HG03060 (cell line): ENCODE results near the gene DGCR2.
"Not testable (repeated sequence)": the region's sequence is repeated elsewhere in the genome, so short reads cannot be mapped to it uniquely, and the experiment has no call there.

Experiments
- ATAC-seq: cut with Tn5 transposase; IDR thresholded peaks from one replicate; pipeline ENCODE4 v1.9.1; 2021; ENCODE audit warnings: low read depth, moderate number of reproducible peaks; ENCODE audit not compliant: unreplicated experiment

The DGCR2 gene

GRCh38 chr22:19044381-19044780 is 77.8 kb downstream of the DGCR2 start:
- no peak for ATAC-seq

- no peak for ATAC-seq
Observed at GRCh38 chr22:19043121-19044085, 78.8 kb downstream of the DGCR2 start.

- no peak for ATAC-seq
Observed at GRCh38 chr22:19042285-19043120, 79.7 kb downstream of the DGCR2 start.

- no peak for ATAC-seq
Observed at GRCh38 chr22:19041704-19042074, 80.5 kb downstream of the DGCR2 start.

- ATAC-seq, result no peak
Observed at GRCh38 chr22:19040888-19041703, 81.1 kb downstream of the DGCR2 start.

GRCh38 chr22:19040391-19040861 is 81.8 kb downstream of the DGCR2 start:
- ATAC-seq, result no peak

- no peak for ATAC-seq
Observed at GRCh38 chr22:19039796-19040280, 82.4 kb downstream of the DGCR2 start.

- ATAC-seq, result no peak
Observed at GRCh38 chr22:19039448-19039780, 82.8 kb downstream of the DGCR2 start.

- ATAC-seq, result no peak
Observed at GRCh38 chr22:19038728-19039447, 83.3 kb downstream of the DGCR2 start.

- ATAC-seq, result no peak
Observed at GRCh38 chr22:19038164-19038546, 84.1 kb downstream of the DGCR2 start.

GRCh38 chr22:19037282-19038163 is 84.7 kb downstream of the DGCR2 start:
- no peak for ATAC-seq

GRCh38 chr22:19036523-19037273 is 85.5 kb downstream of the DGCR2 start:
- no peak for ATAC-seq

- ATAC-seq, result no peak
Observed at GRCh38 chr22:19036229-19036522, 86.0 kb downstream of the DGCR2 start.

- ATAC-seq, result no peak
Observed at GRCh38 chr22:19035474-19036228, 86.6 kb downstream of the DGCR2 start.

- ATAC-seq, result not testable (repeated sequence)
Observed at GRCh38 chr22:19035126-19035473, 87.1 kb downstream of the DGCR2 start.

- not testable (repeated sequence) for ATAC-seq
Observed at GRCh38 chr22:19034724-19035120, 87.5 kb downstream of the DGCR2 start.

- not testable (repeated sequence) for ATAC-seq
Observed at GRCh38 chr22:19034031-19034723, 88.0 kb downstream of the DGCR2 start.
